LNCaP clone FGC (cell line): ENCODE measurements around the gene RFLNA.

ENCODE experiments used
- DNase-seq: peaks from one replicate; pipeline ENCODE4 v3.0.0-alpha.2; 2011; ENCODE audit warnings: low read depth
- H3K4me3 ChIP-seq: 2 replicates; pipeline ENCODE4 v1.5.1; 2011; ENCODE audit warnings: mild to moderate bottlenecking, low read depth, low read length, control low read depth
- TF ChIP-seq, protein P1 (sequence below): IDR thresholded peaks from 2 replicates; pipeline ENCODE4 v1.5.1; 2012; ENCODE audit warnings: mild to moderate bottlenecking; ENCODE audit not compliant: control insufficient read depth, insufficient read depth; ENCODE audit errors: extremely low read depth

Gene RFLNA

DNA sequence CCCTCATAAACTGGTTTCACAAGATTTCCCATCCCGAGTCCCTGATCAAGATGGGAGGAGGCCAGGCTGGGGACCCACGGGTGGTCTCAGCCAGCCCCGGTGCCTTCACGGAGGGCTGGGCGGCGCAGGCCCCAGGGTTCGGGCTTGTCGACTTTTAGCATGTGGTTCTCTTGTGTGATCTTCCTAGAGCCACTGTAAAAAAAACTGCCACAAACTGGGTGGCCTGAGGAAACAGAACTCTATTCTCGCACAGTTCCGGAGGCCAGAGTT lies 12.6 kb downstream of the RFLNA start:
- DNase-seq, result no peak
- TF ChIP-seq, protein P1, sequence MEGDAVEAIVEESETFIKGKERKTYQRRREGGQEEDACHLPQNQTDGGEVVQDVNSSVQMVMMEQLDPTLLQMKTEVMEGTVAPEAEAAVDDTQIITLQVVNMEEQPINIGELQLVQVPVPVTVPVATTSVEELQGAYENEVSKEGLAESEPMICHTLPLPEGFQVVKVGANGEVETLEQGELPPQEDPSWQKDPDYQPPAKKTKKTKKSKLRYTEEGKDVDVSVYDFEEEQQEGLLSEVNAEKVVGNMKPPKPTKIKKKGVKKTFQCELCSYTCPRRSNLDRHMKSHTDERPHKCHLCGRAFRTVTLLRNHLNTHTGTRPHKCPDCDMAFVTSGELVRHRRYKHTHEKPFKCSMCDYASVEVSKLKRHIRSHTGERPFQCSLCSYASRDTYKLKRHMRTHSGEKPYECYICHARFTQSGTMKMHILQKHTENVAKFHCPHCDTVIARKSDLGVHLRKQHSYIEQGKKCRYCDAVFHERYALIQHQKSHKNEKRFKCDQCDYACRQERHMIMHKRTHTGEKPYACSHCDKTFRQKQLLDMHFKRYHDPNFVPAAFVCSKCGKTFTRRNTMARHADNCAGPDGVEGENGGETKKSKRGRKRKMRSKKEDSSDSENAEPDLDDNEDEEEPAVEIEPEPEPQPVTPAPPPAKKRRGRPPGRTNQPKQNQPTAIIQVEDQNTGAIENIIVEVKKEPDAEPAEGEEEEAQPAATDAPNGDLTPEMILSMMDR, result no peak
- H3K4me3 ChIP-seq, result no peak overlapping the region

DNA sequence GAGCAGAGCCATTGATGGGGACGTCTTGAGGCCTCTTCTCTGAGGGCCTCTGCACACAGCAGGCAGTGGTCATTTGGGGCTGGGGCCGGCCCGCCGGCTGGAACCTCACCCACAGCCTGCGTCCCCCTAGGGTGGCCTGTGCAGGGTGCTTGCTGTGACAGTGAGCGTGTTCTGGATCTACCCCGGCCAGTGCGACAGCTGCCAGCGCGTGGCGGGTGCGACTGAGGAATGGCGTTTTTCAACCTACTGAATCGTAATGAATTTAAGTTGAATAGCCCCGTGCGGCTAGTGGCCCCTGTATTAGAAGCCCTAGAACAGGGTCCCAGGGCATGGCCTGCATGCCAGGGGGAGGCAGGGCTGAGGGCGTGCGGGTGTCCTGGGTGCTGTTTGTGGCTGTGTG lies 13.8 kb downstream of the RFLNA start:
- TF ChIP-seq, protein P1, result no peak
- no peak overlapping the region for H3K4me3 ChIP-seq
- no peak for DNase-seq

DNA sequence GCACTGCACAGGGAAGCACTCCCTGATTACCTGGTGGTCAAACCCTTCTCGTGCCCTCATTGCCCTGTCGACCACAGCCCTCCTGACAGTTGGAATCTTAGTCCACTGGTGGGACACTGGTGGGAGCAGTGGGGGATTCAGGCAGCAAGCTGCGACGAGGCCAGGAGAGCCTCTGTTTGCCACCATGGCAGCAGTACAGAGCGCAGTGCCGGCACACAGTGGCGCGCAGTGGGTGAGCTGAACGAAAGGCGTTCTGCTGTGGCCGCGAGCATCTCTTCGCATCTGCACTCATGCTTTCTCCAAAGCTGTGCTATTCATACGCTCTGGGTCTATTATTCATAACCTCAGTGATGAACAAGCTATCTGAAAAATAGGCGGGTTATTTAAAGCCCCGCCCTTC lies 14.3 kb downstream of the RFLNA start:
- TF ChIP-seq, protein P1, result no peak
- no peak for DNase-seq
- no peak overlapping the region for H3K4me3 ChIP-seq

DNA sequence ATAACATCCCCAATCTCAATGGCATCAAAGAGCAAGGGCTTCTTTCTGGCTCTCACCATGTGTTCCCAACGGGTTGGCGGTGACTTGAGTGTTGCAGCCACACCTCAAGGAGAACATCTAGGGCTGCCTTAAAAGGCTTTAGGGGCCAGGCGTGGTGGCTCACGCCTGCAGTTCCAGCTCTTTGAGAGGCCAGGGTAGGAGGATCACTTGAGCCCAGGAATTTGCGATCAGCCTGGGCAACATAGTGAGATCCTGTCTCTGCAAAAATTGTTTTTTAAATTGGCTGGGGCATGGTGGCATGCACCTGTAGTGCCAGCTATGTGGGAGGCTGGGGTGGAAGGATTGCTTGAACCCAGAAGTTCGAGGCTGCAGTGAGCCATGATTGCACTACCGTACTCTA lies 14.9 kb downstream of the RFLNA start:
- TF ChIP-seq, protein P1, result no peak
- no peak overlapping the region for H3K4me3 ChIP-seq
- DNase-seq, result no peak

DNA sequence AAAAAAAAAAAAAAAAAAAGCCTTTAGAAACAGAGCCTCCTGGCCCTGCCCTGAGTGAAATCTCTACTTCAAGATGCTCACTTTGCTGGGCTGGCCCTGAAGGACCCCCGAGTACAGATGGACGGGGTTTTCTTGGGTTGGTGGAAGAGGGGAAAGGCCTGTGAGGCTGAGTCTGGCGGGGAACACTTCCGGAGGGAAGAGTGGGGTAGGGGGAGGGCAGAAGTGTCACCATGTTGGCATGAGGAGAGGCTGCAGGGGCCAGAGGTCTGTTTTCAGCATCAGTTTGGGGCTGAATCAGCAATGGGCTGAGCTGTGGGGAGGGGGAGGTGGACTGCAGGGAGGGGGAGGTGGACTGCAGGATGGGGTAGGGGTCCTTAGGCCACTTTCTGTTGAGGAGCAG lies 15.3 kb downstream of the RFLNA start:
- no peak overlapping the region for H3K4me3 ChIP-seq
- TF ChIP-seq, protein P1, result no peak
- no peak for DNase-seq

DNA sequence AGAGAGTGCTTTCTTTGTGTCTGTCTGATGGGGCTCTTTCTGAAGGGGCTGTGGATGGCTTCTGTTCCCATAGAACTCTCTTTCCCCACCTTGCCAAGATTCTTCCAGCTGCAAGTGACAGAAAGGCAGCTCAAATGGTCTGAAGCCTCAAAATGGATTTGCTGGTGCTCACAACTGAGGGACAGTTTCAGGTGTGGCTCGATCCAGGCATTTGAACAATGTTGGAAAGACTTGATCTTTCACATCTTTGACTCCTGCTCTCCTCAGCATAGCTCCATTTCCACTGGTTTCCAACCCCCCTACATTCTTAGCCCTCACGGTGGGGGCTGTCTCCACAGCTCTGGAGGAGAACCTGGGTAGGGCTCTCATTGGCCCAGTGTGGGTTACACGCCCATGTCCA lies 15.9 kb downstream of the RFLNA start:
- no peak overlapping the region for H3K4me3 ChIP-seq
- TF ChIP-seq, protein P1, result no peak
- DNase-seq, result no peak

DNA sequence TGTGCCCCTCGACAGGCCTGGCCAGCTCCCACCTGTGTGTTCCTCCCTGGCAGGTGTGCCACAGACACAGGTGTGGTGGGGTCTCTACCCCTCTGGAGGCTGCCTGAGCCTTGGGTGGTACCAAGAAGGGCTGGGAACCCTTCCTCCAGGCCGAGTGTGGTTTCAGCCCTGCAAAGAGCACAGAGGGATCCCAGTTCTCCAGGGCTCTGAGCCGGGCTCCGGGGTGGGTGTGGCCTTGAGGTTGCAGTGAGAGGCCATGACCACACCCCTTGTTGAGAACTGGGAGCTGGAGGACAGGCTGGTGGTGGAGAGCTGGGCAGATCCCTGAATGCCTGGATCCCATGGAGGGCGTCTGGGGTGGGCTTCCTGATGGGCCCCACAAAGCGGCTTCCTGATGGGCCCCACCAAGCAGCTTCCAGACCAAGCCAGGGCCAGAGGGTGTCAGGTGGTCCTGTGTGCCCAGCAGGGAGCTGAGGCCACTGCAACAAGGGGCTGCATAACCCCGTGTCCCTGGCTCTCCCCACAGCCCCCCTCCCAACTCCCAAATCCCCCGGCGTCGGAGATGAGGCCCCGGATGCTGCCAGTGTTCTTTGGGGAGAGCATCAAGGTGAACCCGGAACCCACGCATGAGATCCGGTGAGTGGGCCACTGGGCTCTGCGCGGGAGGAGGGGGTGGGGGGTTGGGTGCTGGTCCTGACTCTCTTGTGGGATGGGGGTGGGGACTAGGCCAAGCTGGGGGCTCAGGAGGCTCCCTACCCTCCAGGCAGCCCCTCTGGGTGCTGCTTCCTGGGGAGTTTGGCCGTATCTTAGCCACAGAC lies 16.6 kb downstream of the RFLNA start:
- TF ChIP-seq, protein P1, result no peak
- no peak overlapping the region for H3K4me3 ChIP-seq
- no peak for DNase-seq
